ENCODE data around the gene GRIK4. TPM values are rescaled to one million over a fixed set of nuclear protein-coding genes. Genes with fewer than 3 reads are reported as not detected.

The GRIK4 gene
- polyA plus RNA-seq, 10 donors = 0.18 to 0.86 (median 0.36) TPM

DNA sequence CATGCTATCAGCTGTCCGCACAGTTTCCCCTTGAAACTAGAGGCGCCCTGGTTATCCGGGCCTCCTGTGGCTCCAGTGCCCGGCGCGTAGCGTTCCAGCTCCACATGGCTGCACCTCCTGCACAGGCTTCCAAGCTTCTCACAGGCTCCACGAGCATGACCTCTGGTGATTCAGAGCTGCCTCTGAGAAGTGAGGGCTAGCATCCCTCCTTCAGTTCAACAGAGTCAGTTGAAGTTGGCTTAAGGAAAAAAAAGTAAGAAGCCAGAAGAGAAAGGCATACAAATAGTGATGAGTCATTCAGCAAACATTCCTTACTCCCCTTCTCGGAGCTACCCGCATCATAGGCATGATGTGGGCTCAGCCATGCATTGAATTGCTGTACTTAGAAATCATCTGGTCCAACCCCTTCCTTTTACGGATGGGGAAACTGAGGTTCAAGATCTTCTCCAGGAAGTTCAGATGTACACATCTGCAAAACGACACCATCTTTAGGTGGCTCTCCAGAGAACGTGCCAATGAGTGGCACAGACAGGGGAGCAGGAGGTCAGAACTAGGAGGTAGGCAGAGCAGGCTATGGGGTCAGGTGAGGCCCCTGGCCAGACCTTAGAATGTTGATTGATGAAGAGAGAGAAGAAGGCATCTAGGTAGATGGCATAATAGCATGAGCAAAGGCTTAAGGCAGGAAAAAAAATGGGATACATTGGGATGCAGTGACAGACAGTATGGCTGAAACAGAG, 296.0 kb downstream of the GRIK4 start:
- DNase-seq = peak in 1 of 3 donors; percentile 72

GRCh38 chr11:120808616-120809050, 297.1 kb downstream of the GRIK4 start:
- no peak for DNase-seq

GRCh38 chr11:120810251-120810650, 298.7 kb downstream of the GRIK4 start:
- DNase-seq = no peak

GRCh38 chr11:120811199-120811598, 299.7 kb downstream of the GRIK4 start:
- DNase-seq = no peak

DNA sequence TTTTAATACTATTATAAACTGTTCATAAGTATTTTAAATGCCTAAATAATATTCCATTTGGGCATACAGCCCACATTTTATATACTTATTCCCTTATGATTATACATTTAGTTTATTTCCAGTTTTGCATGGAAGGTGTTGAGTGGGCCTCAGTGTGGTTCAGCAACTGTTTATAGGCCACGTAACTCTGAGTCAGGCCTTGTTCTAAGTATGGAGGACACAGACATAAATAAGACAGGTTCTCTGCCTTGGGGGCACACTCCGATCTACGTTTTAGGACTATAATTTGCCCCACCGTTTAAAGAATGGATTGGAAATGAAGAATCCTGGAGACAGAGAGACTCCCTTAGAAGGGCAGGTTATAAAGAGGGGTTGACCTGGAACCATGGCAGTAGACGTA, 300.2 kb downstream of the GRIK4 start:
- DNase-seq = no peak

DNA sequence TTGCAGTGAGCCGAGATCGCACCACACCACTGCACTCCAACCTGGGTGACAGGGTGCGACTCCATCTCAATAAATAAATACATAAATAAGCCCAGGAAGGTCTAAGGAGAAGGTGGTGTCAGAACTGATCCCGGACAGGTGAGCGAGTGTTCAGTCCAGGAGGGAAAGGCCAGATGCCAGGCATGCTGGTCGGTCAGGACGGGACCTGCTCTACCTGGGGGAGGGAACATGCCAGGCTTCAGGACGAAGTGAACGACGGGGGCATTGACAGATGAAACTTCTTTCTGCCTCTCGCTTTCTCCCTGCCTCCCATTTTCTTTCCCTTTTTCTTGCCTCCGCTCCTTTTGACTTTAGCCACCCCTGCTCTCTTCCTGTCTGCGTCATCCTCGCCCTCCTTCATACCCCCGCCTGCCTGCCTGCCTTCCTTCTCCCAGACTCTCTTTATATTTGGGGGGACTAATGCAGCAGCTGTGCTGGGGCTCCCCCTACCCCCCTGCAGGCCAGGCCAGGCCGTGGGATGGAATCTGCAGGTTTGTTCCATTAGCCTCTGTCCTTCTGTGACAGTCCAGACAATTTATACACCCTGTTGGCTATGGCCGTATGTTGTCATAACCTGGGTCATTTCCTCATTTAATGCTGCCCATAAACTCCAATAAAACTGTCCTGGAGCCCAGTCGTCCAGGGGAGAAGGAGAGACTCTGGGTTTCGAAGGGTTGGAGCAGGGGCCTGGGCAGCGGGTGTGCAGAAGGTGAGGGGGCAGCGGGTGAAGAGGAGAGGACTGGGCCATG, 303.2 kb downstream of the GRIK4 start:
- DNase-seq = no peak

- no peak for DNase-seq
Measured at GRCh38 chr11:120815319-120816100, 304.0 kb downstream of the GRIK4 start.

- no peak for DNase-seq
Measured at GRCh38 chr11:120816176-120816575, 304.6 kb downstream of the GRIK4 start.

DNA sequence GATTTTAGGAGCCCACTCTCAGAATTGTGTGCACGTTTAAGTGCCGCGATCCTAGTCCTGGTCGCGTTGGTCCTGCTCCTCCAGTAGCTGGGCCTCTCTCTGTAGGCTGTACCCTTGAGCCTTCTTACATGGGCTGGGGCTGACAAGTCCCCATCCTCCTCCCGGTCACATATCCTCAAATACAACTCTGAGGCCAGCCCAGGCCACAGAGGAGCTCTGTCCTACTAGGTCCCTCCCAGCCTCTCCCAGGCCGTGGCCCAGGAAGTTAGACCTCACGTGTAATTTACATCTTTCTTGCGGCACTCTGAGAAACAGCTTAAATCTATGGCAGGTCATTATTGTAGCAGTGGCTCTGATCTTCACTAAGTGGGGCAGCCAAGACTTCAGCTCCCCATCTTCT, 305.2 kb downstream of the GRIK4 start:
- DNase-seq = no peak

- no peak for DNase-seq
Measured at GRCh38 chr11:120817158-120817557, 305.6 kb downstream of the GRIK4 start.

DNA sequence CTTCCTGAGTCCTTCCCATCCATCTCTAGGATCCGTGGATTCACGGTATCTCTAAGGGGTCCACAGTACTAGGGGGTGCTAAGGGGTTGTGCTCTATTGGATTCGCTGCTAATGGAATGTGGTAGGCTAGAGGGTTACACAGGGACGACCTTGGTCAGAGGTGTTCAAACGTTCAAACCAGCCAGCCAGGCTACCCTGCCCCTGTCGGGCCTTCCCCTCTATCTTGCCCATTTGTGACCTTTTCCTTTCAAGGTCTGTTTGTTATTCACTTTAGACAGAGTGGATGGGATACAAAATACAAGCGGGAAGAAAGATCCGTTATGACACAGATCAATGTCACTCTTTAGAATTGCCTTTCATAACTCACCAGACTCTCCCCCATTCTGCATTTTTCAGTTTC, 306.5 kb downstream of the GRIK4 start:
- DNase-seq = no peak

DNA sequence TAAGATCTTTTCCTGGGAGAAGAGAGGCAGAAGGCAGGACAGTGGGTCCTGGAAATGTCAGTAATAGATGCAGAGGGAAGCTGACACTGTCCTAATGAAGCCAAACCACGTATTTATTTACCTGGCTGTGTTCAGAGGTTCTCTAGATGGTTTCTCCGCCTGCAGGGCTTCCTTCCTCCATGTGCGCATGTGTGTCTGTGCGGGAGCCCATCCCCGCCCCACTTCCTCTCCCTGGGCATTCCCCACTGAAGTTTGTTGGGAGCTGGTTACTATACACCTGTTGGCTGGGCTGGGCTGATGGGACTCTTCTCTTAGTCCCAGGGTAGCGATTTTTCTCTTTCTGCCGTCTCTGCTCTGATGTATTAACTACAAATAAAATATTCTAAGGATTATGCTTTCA, 307.5 kb downstream of the GRIK4 start:
- no peak for DNase-seq

GRCh38 chr11:120819437-120820365, 308.2 kb downstream of the GRIK4 start:
- peak in 1 of 3 donors; percentile 45 for DNase-seq

DNA sequence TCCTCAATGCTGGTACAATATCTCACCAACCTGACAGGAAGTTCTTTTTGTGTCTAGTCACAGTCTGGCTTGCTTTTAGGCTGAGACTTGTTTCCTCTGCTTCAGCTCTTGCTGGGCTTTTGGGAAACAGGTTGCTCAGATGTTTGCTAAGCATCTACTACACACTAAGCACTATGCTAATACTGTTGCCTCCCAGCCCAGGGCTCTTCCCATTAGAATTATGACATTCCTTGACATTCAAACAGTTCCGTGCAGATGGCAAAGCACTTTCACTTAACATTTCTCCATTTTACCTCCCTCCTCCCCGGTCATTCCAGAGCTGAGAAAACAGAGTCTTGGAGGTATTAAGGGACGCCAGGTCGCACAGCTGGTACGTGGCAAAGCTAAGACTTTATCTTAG, 311.6 kb downstream of the GRIK4 start:
- DNase-seq = no peak

DNA sequence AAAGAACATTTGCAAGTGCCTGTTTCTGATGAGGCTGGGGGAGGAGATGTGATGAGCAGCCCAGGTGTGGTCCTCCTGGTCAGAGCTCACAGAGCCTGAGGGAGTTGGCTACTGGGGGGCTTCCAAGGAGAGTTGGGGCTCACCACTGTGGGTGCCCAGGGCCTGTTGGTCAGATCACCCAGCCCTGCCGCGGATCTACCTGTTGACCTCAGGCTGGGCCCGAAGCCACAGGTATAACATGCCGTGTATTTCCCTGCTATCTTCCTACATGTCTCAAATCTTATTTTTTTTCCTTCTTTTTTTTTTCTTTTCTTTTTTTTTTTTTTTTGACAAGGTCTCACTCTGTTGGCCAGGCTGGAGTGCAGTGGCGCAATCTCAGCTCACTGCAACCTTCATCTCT, 312.7 kb downstream of the GRIK4 start:
- DNase-seq = no peak

DNA sequence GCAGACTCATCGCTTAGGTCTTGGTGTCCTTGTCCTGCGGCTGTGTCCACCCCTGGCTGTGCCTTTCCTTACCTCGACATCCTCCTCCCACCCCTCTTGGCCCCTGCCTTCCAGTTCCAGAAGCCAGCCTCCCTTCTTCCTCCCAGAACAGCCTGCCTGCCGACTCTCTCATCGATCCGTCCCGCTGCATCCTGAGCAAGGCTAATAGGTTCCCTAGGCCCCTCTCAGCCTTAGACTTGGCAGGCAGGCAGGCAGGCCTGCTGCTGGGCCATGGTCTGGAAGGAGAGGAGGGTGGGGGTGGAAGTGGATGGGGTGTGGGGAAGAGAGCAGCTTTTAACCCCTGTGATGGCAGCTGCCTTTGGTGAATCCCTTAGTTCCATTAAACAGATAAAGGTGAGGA, 315.6 kb downstream of the GRIK4 start:
- peak in 1 of 3 donors; percentile 37 for DNase-seq

- DNase-seq = no peak
Measured at GRCh38 chr11:120827820-120828219, 316.3 kb downstream of the GRIK4 start.

DNA sequence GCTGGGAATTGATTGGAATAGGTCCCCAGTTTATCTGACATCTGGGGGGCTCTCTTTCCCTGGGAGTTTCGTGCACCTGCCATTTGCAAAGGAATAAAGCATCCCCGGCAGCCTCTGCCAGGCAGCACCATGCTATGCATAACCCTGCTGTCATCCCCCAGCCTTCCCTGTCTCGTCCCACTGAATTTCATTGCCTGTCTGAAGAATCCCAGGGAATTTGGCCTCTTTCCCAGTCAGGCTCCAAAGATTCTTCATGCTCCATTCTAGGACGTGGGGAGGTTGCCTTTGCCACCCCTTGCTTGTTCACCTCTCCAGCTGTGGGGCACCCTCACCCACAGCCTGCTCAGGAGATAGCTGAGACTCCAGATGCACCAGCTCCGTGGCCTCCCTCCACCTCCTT, 317.3 kb downstream of the GRIK4 start:
- DNase-seq = peak in 1 of 3 donors; percentile 23

DNA sequence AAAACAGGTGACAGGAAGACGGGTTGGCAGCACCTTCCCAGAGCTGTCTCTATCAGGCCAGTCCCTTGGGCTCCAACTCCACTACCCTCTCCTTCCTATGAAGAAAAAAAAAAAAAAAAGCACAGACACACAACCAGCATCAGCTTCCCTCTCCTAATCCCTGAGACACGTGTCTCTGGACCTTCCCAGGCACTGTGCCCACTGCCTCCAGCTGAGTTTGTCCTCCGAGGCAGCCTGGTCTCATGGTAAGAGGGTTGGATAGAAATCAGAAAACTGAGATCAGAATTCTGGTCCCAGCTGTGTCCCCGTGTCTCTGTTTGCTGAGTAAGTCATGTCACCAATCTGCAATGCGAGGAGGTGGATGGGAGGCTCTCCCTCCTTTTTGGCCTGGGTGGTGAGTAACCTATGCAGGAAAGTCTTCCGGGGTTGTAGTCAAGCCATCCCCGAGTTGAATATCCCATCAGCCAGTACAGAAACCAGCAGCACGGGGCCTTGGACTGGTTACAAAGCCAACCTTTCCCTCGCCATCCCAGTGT, 318.6 kb downstream of the GRIK4 start:
- peak; percentile 8 to 67 (median 30) for DNase-seq

DNA sequence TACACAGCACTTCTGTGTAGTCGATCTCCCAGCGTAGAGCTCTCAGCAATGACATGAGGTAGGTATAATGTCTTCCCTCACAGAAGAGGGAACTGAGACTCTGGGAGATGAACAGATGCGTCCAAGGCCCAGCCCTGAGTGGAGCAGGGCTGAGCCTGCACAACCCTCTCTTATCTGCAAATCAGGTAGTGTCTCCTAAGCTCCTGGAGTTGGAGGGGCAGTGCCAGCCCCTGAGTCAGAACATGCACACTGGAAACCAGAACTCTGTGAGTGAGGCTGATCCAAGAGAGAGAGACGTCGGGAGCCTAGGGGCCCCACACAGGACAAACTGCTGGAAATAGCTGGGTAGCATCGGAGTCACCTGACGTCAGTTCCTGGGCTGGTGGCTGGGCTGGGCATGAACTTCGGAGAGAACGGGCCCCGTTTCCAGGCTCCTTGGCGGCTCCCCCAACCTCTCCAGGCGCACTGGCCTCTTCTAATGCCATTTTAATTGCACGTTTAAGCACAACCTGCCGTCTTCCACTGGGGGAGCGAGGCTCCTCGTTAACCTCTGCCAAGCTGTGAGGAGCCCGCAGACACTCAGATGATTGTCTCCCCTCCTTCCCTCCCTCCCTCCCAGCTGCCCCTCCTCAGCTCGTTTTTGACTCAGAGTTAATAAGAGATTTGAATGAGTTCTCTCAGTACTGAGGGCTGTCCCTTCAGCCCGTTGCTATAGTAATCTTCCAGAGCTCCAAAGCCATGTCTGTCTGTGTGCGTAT, 321.1 kb downstream of the GRIK4 start:
- peak in 1 of 3 donors; percentile 48 for DNase-seq
